ENCODE results near the gene SV2C. TPM values are rescaled to one million over a fixed set of nuclear protein-coding genes. Genes with fewer than 3 reads are reported as not detected.
A peak's percentile ranks its signal among the peaks of the same experiment; 100 is the strongest.

Gene SV2C
- total and polyA plus RNA-seq, 10 of the 15 experiments (the other 5 are each of a cell fraction or from before 2014, with no cell fraction given) = under 0.01 to 1.1 (median 0.63) TPM

DNA sequence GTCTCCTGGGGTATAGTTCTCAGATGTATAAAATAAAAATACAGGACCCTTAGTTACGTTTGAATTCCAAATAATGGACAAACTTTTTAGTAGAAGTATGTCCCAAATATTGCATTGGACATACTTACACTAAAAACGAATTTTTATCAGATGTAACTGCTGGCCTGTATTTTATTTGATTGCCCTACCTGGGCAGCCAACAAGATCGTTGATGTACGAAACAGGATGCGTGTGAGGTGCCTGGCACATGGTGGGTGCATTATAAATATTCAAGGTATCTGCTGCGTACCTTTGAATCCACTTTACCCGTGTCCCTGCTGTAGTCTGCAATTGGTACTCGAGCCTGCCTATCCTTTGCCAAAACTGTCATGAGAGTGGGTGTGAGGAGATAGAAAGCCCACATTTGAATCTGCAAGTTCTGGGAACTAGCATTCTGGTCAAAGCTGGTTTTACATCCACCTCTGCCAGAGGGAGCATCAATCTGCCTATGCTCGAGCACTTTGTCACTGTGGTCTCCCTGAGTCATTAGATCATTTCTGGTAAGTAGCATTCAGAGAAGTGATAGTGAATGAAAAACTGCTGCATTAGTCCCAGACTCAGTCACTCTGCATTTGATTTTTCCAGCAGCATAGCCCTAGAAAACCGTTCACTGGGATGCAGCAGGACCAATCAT is 186.2 kb downstream of the SV2C start:
- no peak for TF ChIP-seq NRF1 (conservative IDR thresholded peaks at IDR 0.05; ENCODE audit: low read depth, low read length)
- TF ChIP-seq ZNF207 (IDR thresholded peaks at IDR 0.05; ENCODE audit: borderline replicate concordance) = no peak
- no peak for TF ChIP-seq IKZF1 (conservative IDR thresholded peaks at IDR 0.05)
- TF ChIP-seq TCF7 (IDR thresholded peaks at IDR 0.05; ENCODE audit: borderline replicate concordance) = no peak
- TF ChIP-seq CHD4 (IDR thresholded peaks at IDR 0.05) = no peak
- TF ChIP-seq NR2F1 (conservative IDR thresholded peaks at IDR 0.05) = no peak
- no peak for TF ChIP-seq PML (IDR thresholded peaks at IDR 0.05; ENCODE audit: low read length)
- TF ChIP-seq ZNF24 (IDR thresholded peaks at IDR 0.05) = peak; percentile 64
- no TSS peak for BruUV-seq (replicated peaks)
- no peaks in the 10 kb centered on the region for H3K36me3 ChIP-seq (ENCODE audit: control insufficient read depth in 2 of 2, insufficient read depth in 2 of 2, low read length in 1 of 2)
- ChIA-PET CTCF (interaction anchor here (1.3 kb wide), 1 partner anchor 314 kb away, joined by 3 read pairs; no protein-coding TSS in a partner anchor), RAD21 (ENCODE audit: unreplicated experiment) (no interaction called here), POLR2A (interaction anchor here (1.2 kb wide), 1 partner anchor 24 kb away, joined by 4 read pairs; no protein-coding TSS in a partner anchor), SMC1A (ENCODE audit: uncharacterized antibody, unreplicated experiment) (no interaction called here)
- H3K4me3 ChIP-seq = no peak overlapping the region
- no peak overlapping the region for H3K9ac ChIP-seq (ENCODE audit: control insufficient read depth, insufficient read depth, low read length)
- ATAC-seq (peak; percentile 85), FAIRE-seq (no peak), DNase-seq (ENCODE audit: low read depth, low spot score) (no peak)
- no peaks in the 10 kb centered on the region for H3K79me2 ChIP-seq (ENCODE audit: control insufficient read depth, insufficient read depth, low read length)
- no peak overlapping the region for H3K27ac ChIP-seq (ENCODE audit: control insufficient read depth, insufficient read depth)
- intact Hi-C loops (cut with micrococcal nuclease; ENCODE audit: unreplicated experiment) (no loop called here), in situ Hi-C loops (cut with MboI) (no loop called here)
- 6% methylated on average over 10 of the region's 10 CpGs for WGBS (ENCODE audit: insufficient coverage, insufficient replicate concordance, low lambda C conversion rate, missing lambda C conversion rate)
- peaks cover 2% of the 10 kb centered on the region; the same call in 2 of the 3 replicates for H3K9me3 ChIP-seq (replicated peaks; ENCODE audit: control insufficient read depth, insufficient read depth, low read length)
- no peak overlapping the region for H3K4me2 ChIP-seq (ENCODE audit: control insufficient read depth, insufficient read depth)
- H2AFZ ChIP-seq (ENCODE audit: control insufficient read depth, low read depth, low read length) = no peak overlapping the region
- H3K4me1 ChIP-seq (ENCODE audit: control insufficient read depth, insufficient read depth, low read length) = peaks cover 5% of the 10 kb centered on the region; the same call in 1 of the 2 replicates
- H3K27me3 ChIP-seq (replicated peaks in 1 of 2; ENCODE audit: control insufficient read depth in 2 of 2, insufficient read depth in 2 of 2, low read length in 1 of 2) = no peaks in the 10 kb centered on the region
- no peaks in the 10 kb centered on the region for H4K20me1 ChIP-seq (ENCODE audit: control insufficient read depth, insufficient read depth)
